GM12878 (cell line): ENCODE measurements around the gene EWSR1. TPM values are rescaled to one million over a fixed set of nuclear protein-coding genes. Genes with fewer than 3 reads are reported as not detected.

ENCODE experiments used
- BCL11A ChIP-seq: IDR thresholded peaks from 2 replicates; pipeline ENCODE4 v1.6.1; 2011; ENCODE audit warnings: low read depth, low read length
- BRCA1 ChIP-seq: IDR thresholded peaks from 2 replicates; pipeline ENCODE4 v1.6.1; 2011; ENCODE audit warnings: low read depth, low read length, improper control_type of control experiment
- CHD2 ChIP-seq: IDR thresholded peaks from 2 replicates; pipeline ENCODE4 v1.6.1; 2011; ENCODE audit warnings: low read depth, low read length, improper control_type of control experiment, borderline replicate concordance
- EED ChIP-seq: sonication (generic); IDR thresholded peaks from 2 replicates; pipeline ENCODE4 v1.6.1; 2016; ENCODE audit warnings: antibody characterized with exemption, low read depth
- EGR1 ChIP-seq, 2 experiments: IDR thresholded peaks; 1 replicate in 1 of 2; 2 replicates in 1 of 2; pipeline ENCODE4 v1.6.1; 2011 to 2012; ENCODE audit warnings: low read depth in 2 of 2, low read length in 2 of 2, borderline replicate concordance in 1 of 2, mild to moderate bottlenecking in 1 of 2, moderate library complexity in 1 of 2
- EP300 ChIP-seq, 2 experiments: fragments of 150-350 bp in 1 of 2; IDR thresholded peaks; 2 replicates each; pipeline ENCODE4 v1.6.1; 2011 to 2012; ENCODE audit warnings: low read depth in 2 of 2, low read length in 2 of 2, borderline replicate concordance in 1 of 2, improper control_type of control experiment in 1 of 2, inconsistent platforms in 1 of 2; ENCODE audit not compliant: control insufficient read depth in 1 of 2
- EZH2 ChIP-seq: IDR thresholded peaks from 2 replicates; pipeline ENCODE4 v1.6.1; 2012; ENCODE audit warnings: low read depth, mild to moderate bottlenecking, control low read depth, inconsistent platforms, low read length, borderline replicate concordance; ENCODE audit not compliant: control insufficient read depth
- GABPA ChIP-seq: IDR thresholded peaks from 2 replicates; pipeline ENCODE4 v1.6.1; 2014; ENCODE audit warnings: antibody characterized with exemption, low read depth, mild to moderate bottlenecking, inconsistent platforms
- IKZF1 ChIP-seq: fragments of 450-650 bp; conservative IDR thresholded peaks from 2 replicates; pipeline ENCODE4 v1.6.1; 2017; ENCODE audit warnings: antibody characterized with exemption, mild to moderate bottlenecking
- IRF4 ChIP-seq: IDR thresholded peaks from 2 replicates; pipeline ENCODE4 v1.6.1; 2011; ENCODE audit warnings: low read depth, low read length
- MYB ChIP-seq: fragments of 150-350 bp; IDR thresholded peaks from 2 replicates; pipeline ENCODE4 v1.6.1; 2014; ENCODE audit warnings: mild to moderate bottlenecking, low read depth, low read length, borderline replicate concordance
- MYC ChIP-seq: IDR thresholded peaks from 2 replicates; pipeline ENCODE4 v1.6.1; 2011; ENCODE audit warnings: mild to moderate bottlenecking, low read length, moderate library complexity, inconsistent platforms; ENCODE audit not compliant: insufficient read depth, insufficient replicate concordance, insufficient read length, severe bottlenecking
- NFXL1 ChIP-seq: fragments of 450-650 bp; IDR thresholded peaks from 2 replicates; pipeline ENCODE4 v1.6.1; 2017; ENCODE audit warnings: antibody characterized with exemption, mild to moderate bottlenecking, borderline replicate concordance
- NR2C2 ChIP-seq: IDR thresholded peaks from 2 replicates; pipeline ENCODE4 v1.6.1; 2011; ENCODE audit warnings: borderline replicate concordance, low read depth; ENCODE audit not compliant: control insufficient read depth, insufficient read length
- NRF1 ChIP-seq: conservative IDR thresholded peaks from 2 replicates; pipeline ENCODE4 v1.6.1; 2011; ENCODE audit warnings: mild to moderate bottlenecking, low read depth, low read length, improper control_type of control experiment
- RAD21 ChIP-seq: IDR thresholded peaks from 2 replicates; pipeline ENCODE4 v1.6.1; 2011; ENCODE audit warnings: mild to moderate bottlenecking, low read depth, low read length, moderate library complexity; ENCODE audit not compliant: insufficient read depth
- SUZ12 ChIP-seq: fragments of 200-600 bp; sonication (generic); IDR thresholded peaks from one replicate; pipeline ENCODE4 v1.6.1; 2018; ENCODE audit warnings: antibody characterized with exemption, mild to moderate bottlenecking; ENCODE audit not compliant: unreplicated experiment
- YBX1 ChIP-seq: fragments of 450-650 bp; IDR thresholded peaks from 2 replicates; pipeline ENCODE4 v1.6.1; 2016; ENCODE audit warnings: antibody characterized with exemption
- ZBED1 ChIP-seq: IDR thresholded peaks from 2 replicates; pipeline ENCODE4 v1.6.1; 2016; ENCODE audit warnings: borderline replicate concordance
- ZNF24 ChIP-seq: fragments of 450-650 bp; IDR thresholded peaks from 2 replicates; pipeline ENCODE4 v1.6.1; 2017; ENCODE audit warnings: antibody characterized with exemption, mild to moderate bottlenecking
- ZNF384 ChIP-seq: IDR thresholded peaks from 2 replicates; pipeline ENCODE4 v1.6.1; 2012; ENCODE audit warnings: low read depth, mild to moderate bottlenecking, low read length, improper control_type of control experiment, borderline replicate concordance
- polyA plus RNA-seq, 11 experiments: library from polyadenylated mRNA; depleted of rRNA in 4 of 11; unstranded in 6 of 11; stranded (reverse) in 5 of 11; fragments of >200 nt; fragmentation: Nextera tagmentation in 4 of 11; fragmentation: Illumina TruSeq in 1 of 11; extraction: Ambion mirVana in 4 of 11; extraction: Trizol in 1 of 11; gene quantifications; 1 replicate in 1 of 11; 2 replicates in 10 of 11; pipeline versions ENCODE4 v1.2.1 to v1.2.3, GENCODE V29; 2011 to 2016; ENCODE audit warnings: inconsistent platforms in 2 of 11, missing spikeins in 2 of 11, low read depth in 1 of 11
- total RNA-seq, 4 experiments: library from RNA; depleted of rRNA in 3 of 4; stranded (reverse); fragments of >200 nt in 3 of 4; fragmentation: Illumina TruSeq in 1 of 4; extraction: Trizol in 1 of 4; gene quantifications; 2 replicates each; pipeline versions ENCODE4 v1.2.1 to v1.2.3, GENCODE V29; 2013 to 2021
- TF ChIP-seq, protein P1 (sequence below): fragments of 450-650 bp; IDR thresholded peaks from 2 replicates; pipeline ENCODE4 v1.6.1; 2016; ENCODE audit warnings: mild to moderate bottlenecking
- TF ChIP-seq, protein P2 (sequence below): fragments of 450-650 bp; IDR thresholded peaks from 2 replicates; pipeline ENCODE4 v1.6.1; 2017; ENCODE audit warnings: mild to moderate bottlenecking
- TF ChIP-seq, protein P3 (sequence below): IDR thresholded peaks from 2 replicates; pipeline ENCODE4 v1.6.1; 2011; ENCODE audit warnings: borderline replicate concordance, low read depth, mild to moderate bottlenecking, moderate library complexity, low read length; ENCODE audit not compliant: insufficient read depth, poor library complexity, severe bottlenecking
- TF ChIP-seq, protein P4 (sequence below): IDR thresholded peaks from 2 replicates; pipeline ENCODE4 v1.6.1; 2011; ENCODE audit warnings: borderline replicate concordance, low read depth, mild to moderate bottlenecking, moderate library complexity, mixed read lengths, low read length; ENCODE audit not compliant: insufficient read depth; ENCODE audit errors: extremely low read length

EWSR1 gene
- total and polyA plus RNA-seq, 10 of the 15 experiments (the other 5 are each of a cell fraction or from before 2014, with no cell fraction given) = 130 to 480 (median 356) TPM

DNA sequence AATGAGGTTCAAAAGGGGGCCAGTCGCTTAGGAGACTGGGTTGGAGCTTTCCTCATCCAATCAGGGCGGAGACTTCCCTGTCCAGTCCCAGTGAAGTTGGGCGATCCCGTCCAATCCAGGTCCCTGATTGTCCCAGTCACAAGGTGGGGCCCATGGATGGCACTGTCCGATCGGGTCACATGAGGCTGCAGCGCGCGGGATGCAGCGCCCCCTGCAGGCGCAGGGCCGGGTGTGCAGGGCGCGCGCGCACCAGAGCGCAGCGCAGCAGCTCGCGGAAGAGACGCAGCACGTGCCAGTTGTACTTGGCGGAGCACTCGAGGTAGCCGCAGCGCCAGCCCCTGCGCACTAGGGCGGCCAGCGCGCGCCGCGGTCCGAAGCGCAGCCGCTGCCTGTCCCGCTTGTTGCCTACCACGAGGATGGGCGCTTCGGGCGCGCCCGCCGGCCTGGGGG, 45.1 kb downstream of the EWSR1 start (continued):
- TF ChIP-seq, protein P1, sequence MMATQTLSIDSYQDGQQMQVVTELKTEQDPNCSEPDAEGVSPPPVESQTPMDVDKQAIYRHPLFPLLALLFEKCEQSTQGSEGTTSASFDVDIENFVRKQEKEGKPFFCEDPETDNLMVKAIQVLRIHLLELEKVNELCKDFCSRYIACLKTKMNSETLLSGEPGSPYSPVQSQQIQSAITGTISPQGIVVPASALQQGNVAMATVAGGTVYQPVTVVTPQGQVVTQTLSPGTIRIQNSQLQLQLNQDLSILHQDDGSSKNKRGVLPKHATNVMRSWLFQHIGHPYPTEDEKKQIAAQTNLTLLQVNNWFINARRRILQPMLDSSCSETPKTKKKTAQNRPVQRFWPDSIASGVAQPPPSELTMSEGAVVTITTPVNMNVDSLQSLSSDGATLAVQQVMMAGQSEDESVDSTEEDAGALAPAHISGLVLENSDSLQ = no peak
- TF ChIP-seq BCL11A = no peak
- TF ChIP-seq NFXL1 = no peak
- no peak for TF ChIP-seq EP300 (IDR thresholded peaks at IDR 0.05; ENCODE audit: borderline replicate concordance in 1 of 2, control insufficient read depth in 1 of 2, low read depth in 2 of 2, low read length in 2 of 2)
- TF ChIP-seq ZNF384 = no peak
- TF ChIP-seq MYC = no peak
- no peak for TF ChIP-seq IRF4
- no peak for TF ChIP-seq ZNF24
- TF ChIP-seq MYB = no peak
- no peak for TF ChIP-seq EGR1 (IDR thresholded peaks at IDR 0.05; ENCODE audit: borderline replicate concordance in 1 of 2, low read depth in 2 of 2, low read length in 2 of 2)
- no peak for TF ChIP-seq CHD2
- TF ChIP-seq, protein P2, sequence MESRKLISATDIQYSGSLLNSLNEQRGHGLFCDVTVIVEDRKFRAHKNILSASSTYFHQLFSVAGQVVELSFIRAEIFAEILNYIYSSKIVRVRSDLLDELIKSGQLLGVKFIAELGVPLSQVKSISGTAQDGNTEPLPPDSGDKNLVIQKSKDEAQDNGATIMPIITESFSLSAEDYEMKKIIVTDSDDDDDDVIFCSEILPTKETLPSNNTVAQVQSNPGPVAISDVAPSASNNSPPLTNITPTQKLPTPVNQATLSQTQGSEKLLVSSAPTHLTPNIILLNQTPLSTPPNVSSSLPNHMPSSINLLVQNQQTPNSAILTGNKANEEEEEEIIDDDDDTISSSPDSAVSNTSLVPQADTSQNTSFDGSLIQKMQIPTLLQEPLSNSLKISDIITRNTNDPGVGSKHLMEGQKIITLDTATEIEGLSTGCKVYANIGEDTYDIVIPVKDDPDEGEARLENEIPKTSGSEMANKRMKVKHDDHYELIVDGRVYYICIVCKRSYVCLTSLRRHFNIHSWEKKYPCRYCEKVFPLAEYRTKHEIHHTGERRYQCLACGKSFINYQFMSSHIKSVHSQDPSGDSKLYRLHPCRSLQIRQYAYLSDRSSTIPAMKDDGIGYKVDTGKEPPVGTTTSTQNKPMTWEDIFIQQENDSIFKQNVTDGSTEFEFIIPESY = peak; percentile 54; the same call in 1 of the 2 replicates
- no peak for TF ChIP-seq NR2C2
- TF ChIP-seq RAD21 = peak; percentile 41
- TF ChIP-seq YBX1 = no peak
- TF ChIP-seq, protein P3, sequence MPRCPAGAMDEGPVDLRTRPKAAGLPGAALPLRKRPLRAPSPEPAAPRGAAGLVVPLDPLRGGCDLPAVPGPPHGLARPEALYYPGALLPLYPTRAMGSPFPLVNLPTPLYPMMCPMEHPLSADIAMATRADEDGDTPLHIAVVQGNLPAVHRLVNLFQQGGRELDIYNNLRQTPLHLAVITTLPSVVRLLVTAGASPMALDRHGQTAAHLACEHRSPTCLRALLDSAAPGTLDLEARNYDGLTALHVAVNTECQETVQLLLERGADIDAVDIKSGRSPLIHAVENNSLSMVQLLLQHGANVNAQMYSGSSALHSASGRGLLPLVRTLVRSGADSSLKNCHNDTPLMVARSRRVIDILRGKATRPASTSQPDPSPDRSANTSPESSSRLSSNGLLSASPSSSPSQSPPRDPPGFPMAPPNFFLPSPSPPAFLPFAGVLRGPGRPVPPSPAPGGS = no peak
- TF ChIP-seq EZH2 = no peak
- no peak for TF ChIP-seq IKZF1
- no peak for TF ChIP-seq GABPA
- TF ChIP-seq BRCA1 = no peak
- TF ChIP-seq, protein P4, sequence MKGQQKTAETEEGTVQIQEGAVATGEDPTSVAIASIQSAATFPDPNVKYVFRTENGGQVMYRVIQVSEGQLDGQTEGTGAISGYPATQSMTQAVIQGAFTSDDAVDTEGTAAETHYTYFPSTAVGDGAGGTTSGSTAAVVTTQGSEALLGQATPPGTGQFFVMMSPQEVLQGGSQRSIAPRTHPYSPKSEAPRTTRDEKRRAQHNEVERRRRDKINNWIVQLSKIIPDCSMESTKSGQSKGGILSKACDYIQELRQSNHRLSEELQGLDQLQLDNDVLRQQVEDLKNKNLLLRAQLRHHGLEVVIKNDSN = peak; percentile 75
- TF ChIP-seq NRF1 = no peak
- no peak for TF ChIP-seq SUZ12
- TF ChIP-seq ZBED1 = no peak
- no peak for TF ChIP-seq EED
